ENCODE results near the gene PPIL3. TPM values are rescaled to one million over a fixed set of nuclear protein-coding genes. Genes with fewer than 3 reads are reported as not detected.

Gene PPIL3
- total RNA-seq = 10 to 100 TPM; 32.3 to 34.0 TPM

DNA sequence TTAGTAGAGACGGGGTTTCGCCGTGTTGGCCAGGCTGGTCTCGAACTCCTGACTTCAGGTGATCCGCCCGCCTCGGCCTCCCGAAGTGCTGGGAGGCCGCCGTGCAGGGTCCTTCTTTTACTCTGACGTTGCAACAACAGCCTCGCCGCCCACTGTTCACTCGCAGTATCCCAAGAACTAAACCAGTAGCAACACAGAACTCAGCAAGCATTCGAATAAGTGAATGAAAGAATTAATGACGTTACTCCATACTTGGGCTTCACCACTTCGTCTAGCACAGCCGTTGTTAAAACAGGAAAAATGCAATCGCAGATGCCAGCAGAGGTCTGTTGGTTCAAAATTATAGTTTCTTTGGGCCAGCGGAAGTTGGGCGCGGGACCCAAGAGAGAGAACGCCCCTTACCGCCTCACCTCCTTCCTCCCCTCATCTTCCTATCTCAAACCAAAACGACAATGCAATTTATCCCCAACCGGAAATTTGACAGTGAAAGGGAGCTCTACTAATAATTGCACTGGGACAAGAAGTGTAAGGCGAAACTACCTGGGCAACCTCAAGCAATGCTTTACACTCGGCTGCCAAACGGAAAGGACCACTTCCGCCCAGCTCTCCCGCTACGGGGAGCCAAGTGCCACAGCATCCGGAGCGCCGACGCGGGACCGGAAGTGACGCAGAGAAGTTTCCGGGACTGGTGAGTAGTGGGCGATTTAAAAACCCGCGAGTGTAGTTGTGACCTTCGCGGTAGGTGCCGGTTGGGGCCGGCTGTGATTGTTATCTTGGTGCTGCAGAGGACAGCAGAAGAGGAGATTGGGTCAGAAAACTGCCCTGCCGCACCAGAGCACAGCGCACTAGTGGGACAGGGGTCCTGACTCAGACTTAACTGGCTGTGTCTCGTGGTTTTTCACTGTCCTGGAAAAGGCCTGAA lies at the start of gene PPIL3, which contains the start of gene NIF3L1:
Gene PPIL3, minus strand, starts transcription at position 374 of the 922 bp plus-strand sequence. CDS start 1,462 bp downstream, outside the sequence.
Gene NIF3L1, plus strand, starts transcription at position 668 of the 922 bp plus-strand sequence. CDS start 2,573 bp downstream, outside the sequence.

GRCh38 chr2:200864176-200865034 lies 24.5 kb downstream of the PPIL3 start, which contains the start of gene CLK1:
CLK1 (minus strand) TSS chr2:200864658; CDS start chr2:200861862, 2,796 bp downstream.

Small RNAs within 50 kb of the gene (small RNA-seq; reads per million reads assigned to genes)
- gene RF00019 (0 reads per million in 2 donors), gene RNA5SP115 (0 reads per million in 2 donors), gene RNU6-312P (0.04 to 0.12 reads per million in 2 donors), gene RNU6-31P (0 reads per million in 2 donors), gene RNU6-762P (0 reads per million in 2 donors)

Other genes with a start within 250 kb of the PPIL3 start
- 100 to 1,000 TPM; 244 to 395 TPM for gene BZW1, start 77.2 kb downstream of the PPIL3 start, total RNA-seq
- 10 to 100 TPM; 39.6 to 39.9 TPM for gene CLK1, start 24.4 kb downstream of the PPIL3 start, total RNA-seq
- 10 to 100 TPM; 30.3 to 48.6 TPM for gene NIF3L1, start 294 bp upstream of the PPIL3 start, total RNA-seq
- gene ORC2, start 74.6 kb upstream of the PPIL3 start, total RNA-seq = 10 to 100 TPM in 1 of 2 donors, 1 to 10 TPM in 1; 8.3 to 15.0 TPM
- 10 to 100 TPM; 10.7 to 13.4 TPM for gene HYCC2, start 182.6 kb upstream of the PPIL3 start, total RNA-seq
- gene NDUFB3, start 182.9 kb upstream of the PPIL3 start, total RNA-seq = 10 to 100 TPM; 51.6 to 55.9 TPM
- 10 to 100 TPM; 18.6 to 40.6 TPM for gene CFLAR, start 227.1 kb upstream of the PPIL3 start, total RNA-seq

All from melanocyte of skin (primary cell).